Measurements from ENCODE around the gene KCTD11. TPM values are rescaled to one million over a fixed set of nuclear protein-coding genes. Genes with fewer than 3 reads are reported as not detected.

Gene KCTD11
- polyA plus RNA-seq, 1 donor from 2014 or later = 6.8 TPM

- Mint-ChIP-seq H3K9me3 (no peaks in the 10 kb centered on the region), H3K27me3 (no peaks in the 10 kb centered on the region), H3K4me3 (no peak overlapping the region), H3K4me1 (peaks cover 7 to 15% (median 10%) of the 10 kb centered on the region in 3 donors), H3K36me3 (no peaks in the 10 kb centered on the region), H3K27ac (no peak overlapping the region)
Measured at GRCh38 chr17:7346761-7347614, 5.0 kb upstream of the KCTD11 start.

DNA sequence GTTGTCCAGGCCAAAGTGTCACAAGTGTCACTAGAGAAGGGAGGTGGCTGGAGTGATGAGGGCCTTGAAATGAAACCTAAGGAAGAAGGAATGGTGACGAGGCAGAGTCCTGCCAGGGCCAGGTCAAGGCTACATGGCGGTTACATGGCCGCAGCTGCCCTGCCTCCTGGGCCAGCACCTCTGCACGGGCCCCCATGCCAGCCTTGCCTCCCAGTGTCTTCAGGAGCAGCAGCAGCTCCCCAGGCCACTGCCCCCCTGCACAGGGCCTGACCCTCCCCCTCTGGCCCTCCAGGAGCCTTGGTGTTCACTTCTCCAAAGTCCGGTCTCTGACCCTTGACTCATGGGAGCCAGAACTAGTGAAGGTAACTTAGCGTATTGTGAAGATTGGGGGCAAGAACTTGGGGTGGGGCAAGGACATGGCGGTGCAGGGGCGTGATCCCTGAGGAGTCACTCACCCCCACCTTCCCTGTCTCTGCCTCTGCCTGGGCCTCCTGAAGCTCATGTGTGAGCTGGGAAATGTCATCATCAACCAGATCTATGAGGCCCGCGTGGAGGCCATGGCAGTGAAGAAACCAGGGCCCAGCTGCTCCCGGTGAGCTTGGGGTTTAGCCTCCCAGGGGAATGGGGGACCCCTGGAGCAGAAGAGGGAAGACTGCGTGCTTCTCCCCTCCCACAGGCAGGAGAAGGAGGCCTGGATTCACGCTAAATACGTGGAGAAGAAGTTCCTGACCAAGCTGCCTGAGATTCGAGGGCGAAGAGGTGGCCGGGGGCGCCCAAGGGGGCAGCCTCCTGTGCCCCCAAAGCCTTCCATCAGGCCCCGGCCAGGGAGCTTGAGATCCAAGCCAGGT, 4.1 kb upstream of the KCTD11 start:
- no peaks in the 10 kb centered on the region for H3K9me3 Mint-ChIP-seq
- peak overlapping the region in 1 of 3 donors; percentile 16 for H3K27ac Mint-ChIP-seq
- no peak overlapping the region for H3K4me3 Mint-ChIP-seq
- no peaks in the 10 kb centered on the region for H3K36me3 Mint-ChIP-seq
- H3K4me1 Mint-ChIP-seq = peaks cover 13 to 15% (median 15%) of the 10 kb centered on the region in 3 donors
- no peaks in the 10 kb centered on the region for H3K27me3 Mint-ChIP-seq

GRCh38 chr17:7348478-7349242, 3.3 kb upstream of the KCTD11 start:
- H3K36me3 Mint-ChIP-seq = no peaks in the 10 kb centered on the region
- H3K4me3 Mint-ChIP-seq = peak overlapping the region in 2 of 4 donors; percentile 38 to 88
- H3K27me3 Mint-ChIP-seq = no peaks in the 10 kb centered on the region
- no peaks in the 10 kb centered on the region for H3K9me3 Mint-ChIP-seq
- peaks cover 15 to 20% (median 15%) of the 10 kb centered on the region in 3 donors for H3K4me1 Mint-ChIP-seq
- peak overlapping the region; percentile 57 to 99 (median 63) for H3K27ac Mint-ChIP-seq

DNA sequence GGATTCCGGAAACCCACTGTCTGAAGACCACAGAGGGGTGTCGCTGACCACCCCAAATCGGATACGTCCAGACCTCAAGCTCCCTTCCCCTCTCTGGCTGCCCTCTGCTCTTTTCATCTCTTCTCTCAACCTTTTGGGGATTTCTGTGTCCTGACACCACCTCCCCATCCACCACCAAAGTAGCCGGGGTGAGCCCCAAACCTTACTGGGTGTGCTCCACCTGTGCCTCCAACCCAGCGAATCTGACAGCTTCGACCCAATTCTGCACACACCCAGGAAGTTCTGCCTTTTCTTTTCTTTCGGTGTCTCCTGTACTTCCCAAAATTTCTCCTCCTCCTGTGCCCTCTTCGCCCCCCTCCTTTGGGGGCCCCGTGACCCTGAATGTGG, 534 bp downstream of the KCTD11 start:
- peaks cover 9 to 23% (median 21%) of the 10 kb centered on the region in 3 donors for H3K4me1 Mint-ChIP-seq

GRCh38 chr17:7352910-7353635, 1.1 kb downstream of the KCTD11 start:
- Mint-ChIP-seq H3K27ac (peak overlapping the region; percentile 82 to 97 (median 85)), H3K9me3 (no peaks in the 10 kb centered on the region), H3K27me3 (no peaks in the 10 kb centered on the region), H3K36me3 (no peaks in the 10 kb centered on the region), H3K4me1 (peaks cover 9 to 23% (median 21%) of the 10 kb centered on the region in 3 donors), H3K4me3 (peak overlapping the region; percentile 87 to 96 (median 90))

More for the DNA sequence above, 534 bp downstream of the KCTD11 start:
- H3K4me3 Mint-ChIP-seq = peak overlapping the region; percentile 87 to 96 (median 90)
- no peaks in the 10 kb centered on the region for H3K27me3 Mint-ChIP-seq
- H3K9me3 Mint-ChIP-seq = no peaks in the 10 kb centered on the region
- H3K27ac Mint-ChIP-seq = peak overlapping the region; percentile 82 to 97 (median 85)
- no peaks in the 10 kb centered on the region for H3K36me3 Mint-ChIP-seq

DNA sequence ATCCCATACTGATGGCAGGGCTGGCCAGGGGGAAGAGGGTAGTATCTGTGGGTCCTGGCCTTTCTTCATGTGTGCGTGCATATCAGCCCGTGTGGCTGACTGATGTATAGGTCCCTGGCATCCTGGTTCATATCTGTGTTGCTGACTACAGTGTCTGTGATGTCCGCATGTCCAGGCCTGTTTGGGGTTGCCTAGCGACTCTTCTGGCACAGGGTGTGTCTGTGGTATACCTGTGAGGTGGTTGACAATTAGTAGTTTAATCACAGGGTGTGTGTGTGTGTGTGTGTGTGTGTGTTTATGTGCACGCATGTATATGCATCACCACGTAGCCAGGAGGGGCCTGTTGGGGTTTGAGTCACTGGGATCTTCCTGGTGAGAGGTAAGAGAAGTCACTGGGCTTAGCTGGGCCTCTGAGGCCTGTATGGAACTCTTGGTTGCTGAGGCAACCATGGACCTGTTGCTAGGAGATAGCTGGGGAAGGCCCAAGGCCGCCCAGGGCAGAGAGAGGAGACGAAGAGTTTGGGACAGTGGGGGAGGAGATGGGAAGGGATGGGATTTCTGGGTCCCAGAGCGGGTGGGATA, 2.4 kb downstream of the KCTD11 start:
- H3K27ac Mint-ChIP-seq = peak overlapping the region in 1 of 3 donors; percentile 73
- no peaks in the 10 kb centered on the region for H3K36me3 Mint-ChIP-seq
- no peaks in the 10 kb centered on the region for H3K9me3 Mint-ChIP-seq
- H3K27me3 Mint-ChIP-seq = no peaks in the 10 kb centered on the region
- H3K4me1 Mint-ChIP-seq = peaks cover 9 to 23% (median 21%) of the 10 kb centered on the region in 3 donors
- H3K4me3 Mint-ChIP-seq = peak overlapping the region in 2 of 4 donors; percentile 12 to 65

GRCh38 chr17:7355053-7355452, 3.1 kb downstream of the KCTD11 start, which contains the start of gene TMEM95:
Gene TMEM95 (plus strand): TSS chr17:7355156. CDS start chr17:7355205, 49 bp downstream.
- Mint-ChIP-seq H3K4me1 (peaks cover 5 to 19% (median 16%) of the 10 kb centered on the region in 3 donors), H3K27me3 (no peaks in the 10 kb centered on the region), H3K36me3 (no peaks in the 10 kb centered on the region), H3K27ac (peak within 1 kb of the TSS in 1 of 3 donors; percentile 85), H3K4me3 (peak within 1 kb of the TSS in 3 of 4 donors; percentile 12 to 88 (median 38)), H3K9me3 (no peaks in the 10 kb centered on the region)

DNA sequence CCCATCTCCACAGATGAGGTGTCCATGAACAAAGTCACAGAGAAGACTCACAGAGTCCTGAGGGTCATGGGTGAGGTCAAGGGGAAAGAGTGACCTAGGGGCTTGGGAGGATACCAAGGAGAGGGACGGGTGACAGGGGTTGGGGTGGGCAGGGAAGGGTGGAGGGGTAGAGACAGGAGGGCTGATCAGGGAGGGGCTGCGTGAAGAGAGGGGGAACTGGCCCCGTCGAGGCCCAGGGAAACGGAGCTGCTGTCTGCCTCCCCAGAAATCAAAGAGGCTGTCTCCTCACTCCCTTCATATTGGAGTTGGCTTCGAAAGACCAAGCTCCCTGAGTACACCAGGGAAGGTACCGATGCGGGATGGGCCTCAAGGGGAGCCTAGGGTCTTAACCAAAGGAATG, 3.6 kb downstream of the KCTD11 start:
- Mint-ChIP-seq H3K9me3 (no peaks in the 10 kb centered on the region), H3K4me3 (peak overlapping the region in 2 of 4 donors; percentile 8 to 40), H3K36me3 (no peaks in the 10 kb centered on the region), H3K27ac (no peak overlapping the region), H3K4me1 (peaks cover 0 to 16% (median 16%) of the 10 kb centered on the region in 3 donors), H3K27me3 (no peaks in the 10 kb centered on the region)

DNA sequence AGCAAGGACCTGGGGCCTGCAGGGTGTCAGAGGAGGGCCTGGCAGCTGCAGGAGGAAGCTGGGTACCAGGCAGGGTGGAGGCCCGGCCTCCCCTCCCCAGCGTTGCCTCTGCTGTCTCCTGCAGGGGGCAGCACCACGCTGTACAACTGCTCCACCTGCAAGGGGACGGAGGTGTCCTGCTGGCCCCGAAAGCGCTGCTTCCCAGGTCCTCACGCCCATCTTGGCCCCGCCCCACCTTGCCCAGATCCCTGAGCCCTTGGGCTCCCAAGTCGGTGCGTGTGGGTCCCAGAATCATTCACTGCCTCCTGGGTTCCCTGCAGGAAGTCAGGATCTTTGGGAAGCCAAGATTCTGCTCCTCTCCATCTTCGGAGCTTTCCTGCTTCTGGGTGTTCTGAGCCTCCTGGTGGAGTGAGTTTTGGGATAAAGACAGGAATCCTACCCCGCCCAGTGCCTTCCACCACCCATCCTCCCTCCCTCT, 4.1 kb downstream of the KCTD11 start:
- Mint-ChIP-seq H3K9me3 (no peaks in the 10 kb centered on the region), H3K36me3 (no peaks in the 10 kb centered on the region), H3K4me1 (peaks cover 0 to 16% (median 16%) of the 10 kb centered on the region in 3 donors), H3K27ac (no peak overlapping the region), H3K27me3 (no peaks in the 10 kb centered on the region), H3K4me3 (peak overlapping the region in 2 of 4 donors; percentile 38 to 40)

GRCh38 chr17:7356756-7357155, 4.8 kb downstream of the KCTD11 start:
- Mint-ChIP-seq H3K4me1 (peaks cover 0 to 14% (median 13%) of the 10 kb centered on the region in 3 donors), H3K9me3 (no peaks in the 10 kb centered on the region)

DNA sequence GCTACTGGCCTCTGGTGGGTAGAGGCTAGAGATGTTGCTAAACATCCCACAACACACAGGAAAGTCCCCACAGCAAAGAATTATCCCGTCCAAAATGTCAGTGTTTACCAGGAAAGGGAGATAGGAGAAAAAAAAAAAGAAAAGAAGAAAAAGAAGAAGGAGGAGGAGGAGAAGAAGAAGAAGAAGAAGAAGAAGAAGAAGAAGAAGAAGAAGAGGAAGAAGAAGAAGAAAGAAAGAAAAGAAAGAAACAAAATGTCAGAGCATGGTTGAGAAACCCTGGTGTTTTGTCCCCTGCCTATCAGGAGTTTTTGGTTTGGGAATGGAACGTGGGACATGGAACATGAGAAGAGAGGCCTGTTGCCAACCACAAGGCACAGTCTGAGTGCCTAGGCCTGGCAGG, 5.4 kb downstream of the KCTD11 start:
- Mint-ChIP-seq H3K27ac (no peak overlapping the region), H3K36me3 (no peaks in the 10 kb centered on the region), H3K27me3 (no peaks in the 10 kb centered on the region), H3K4me1 (peaks cover 0 to 13% (median 12%) of the 10 kb centered on the region in 3 donors), H3K9me3 (no peaks in the 10 kb centered on the region), H3K4me3 (no peak overlapping the region)

More at GRCh38 chr17:7356756-7357155, 4.8 kb downstream of the KCTD11 start:
- H3K27ac Mint-ChIP-seq = peak overlapping the region in 1 of 3 donors; percentile 48
- no peaks in the 10 kb centered on the region for H3K27me3 Mint-ChIP-seq
- peak overlapping the region in 1 of 4 donors; percentile 26 for H3K4me3 Mint-ChIP-seq
- H3K36me3 Mint-ChIP-seq = no peaks in the 10 kb centered on the region

DNA sequence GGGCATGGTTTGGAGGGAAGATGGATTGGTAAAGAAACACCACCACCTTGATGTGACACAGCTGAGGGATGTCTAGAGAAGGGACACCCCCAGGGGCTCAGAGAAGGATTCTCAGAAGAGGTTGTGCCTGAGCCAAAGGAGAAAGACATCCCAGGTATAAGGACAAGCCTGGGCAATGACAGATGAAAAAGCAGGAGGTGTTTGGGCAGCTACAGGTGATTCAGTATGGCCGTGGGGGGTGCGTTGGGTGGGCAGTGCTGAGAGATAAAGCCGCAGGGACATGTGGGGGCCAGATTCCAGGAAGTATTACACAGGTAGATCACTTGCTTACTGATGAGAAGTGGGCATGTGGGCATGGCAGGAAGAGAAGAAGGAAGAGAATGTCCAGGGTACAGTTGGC, 9.9 kb downstream of the KCTD11 start:
- no peaks in the 10 kb centered on the region for H3K36me3 Mint-ChIP-seq
- no peaks in the 10 kb centered on the region for H3K9me3 Mint-ChIP-seq
- peaks cover 2% of the 10 kb centered on the region for H3K27me3 Mint-ChIP-seq
- H3K4me3 Mint-ChIP-seq = no peak overlapping the region
- no peak overlapping the region for H3K27ac Mint-ChIP-seq
- H3K4me1 Mint-ChIP-seq = no peaks in the 10 kb centered on the region

GRCh38 chr17:7363311-7363710, 11.3 kb downstream of the KCTD11 start:
- H3K27ac Mint-ChIP-seq = no peak overlapping the region
- peaks cover 0 to 1% (median 0%) of the 10 kb centered on the region in 3 donors for H3K4me1 Mint-ChIP-seq
- H3K27me3 Mint-ChIP-seq = peaks cover 2% of the 10 kb centered on the region
- no peak overlapping the region for H3K4me3 Mint-ChIP-seq
- no peaks in the 10 kb centered on the region for H3K36me3 Mint-ChIP-seq
- no peaks in the 10 kb centered on the region for H3K9me3 Mint-ChIP-seq
